Effector memory CD4-positive, alpha-beta T cell (primary cell): Measurements from ENCODE around the gene HOXD10.

Source experiments
- DNase-seq, 3 donors: peaks; one replicate each; pipeline ENCODE4 v3.0.0-alpha.2; 2020
- H3K27ac ChIP-seq: 2 replicates; pipeline ENCODE4 v1.7.0; 2013; ENCODE audit warnings: mild to moderate bottlenecking, low read length, moderate library complexity; ENCODE audit not compliant: insufficient read depth, poor library complexity, severe bottlenecking
- H3K27me3 ChIP-seq: replicated peaks from 2 replicates; pipeline ENCODE4 v1.7.0; 2013; ENCODE audit warnings: mild to moderate bottlenecking, low read length; ENCODE audit not compliant: insufficient read depth, control insufficient read depth, poor library complexity, severe bottlenecking
- H3K36me3 ChIP-seq: 2 replicates; pipeline ENCODE4 v1.7.0; 2013; ENCODE audit warnings: mild to moderate bottlenecking, low read length, moderate library complexity; ENCODE audit not compliant: control insufficient read depth, insufficient read depth
- H3K4me1 ChIP-seq: 2 replicates; pipeline ENCODE4 v1.7.0; 2013; ENCODE audit warnings: low read length, mild to moderate bottlenecking; ENCODE audit not compliant: control insufficient read depth, insufficient read depth, poor library complexity, severe bottlenecking
- H3K4me3 ChIP-seq: 2 replicates; pipeline ENCODE4 v1.7.0; 2013; ENCODE audit warnings: low read length, low read depth, mild to moderate bottlenecking; ENCODE audit not compliant: insufficient read depth, poor library complexity, severe bottlenecking
- H3K9me3 ChIP-seq: 2 replicates; pipeline ENCODE4 v1.7.0; 2013; ENCODE audit warnings: mild to moderate bottlenecking, low read length, moderate library complexity; ENCODE audit not compliant: control insufficient read depth

The HOXD10 gene

GRCh38 chr2:176166272-176166671 lies 49.7 kb downstream of the HOXD10 start:
- Histone ChIP-seq H3K27me3 (peaks cover 52% of the 10 kb centered on the region), H3K4me3 (no peak overlapping the region), H3K27ac (no peak overlapping the region), H3K9me3 (no peaks in the 10 kb centered on the region), H3K36me3 (no peaks in the 10 kb centered on the region), H3K4me1 (no peaks in the 10 kb centered on the region)
- DNase-seq = no peak

- peaks cover 44% of the 10 kb centered on the region for H3K27me3 ChIP-seq
- H3K27ac ChIP-seq = no peak overlapping the region
- H3K4me3 ChIP-seq = no peak overlapping the region
- H3K4me1 ChIP-seq = no peaks in the 10 kb centered on the region
- no peaks in the 10 kb centered on the region for H3K36me3 ChIP-seq
- no peaks in the 10 kb centered on the region for H3K9me3 ChIP-seq
- DNase-seq = no peak
These were observed 50.8 kb downstream of the HOXD10 start for GRCh38 chr2:176167398-176167797.

GRCh38 chr2:176169181-176169580 lies 52.6 kb downstream of the HOXD10 start:
- H3K4me3 ChIP-seq = no peak overlapping the region
- H3K36me3 ChIP-seq = no peaks in the 10 kb centered on the region
- DNase-seq = no peak
- H3K9me3 ChIP-seq = no peaks in the 10 kb centered on the region
- H3K27ac ChIP-seq = no peak overlapping the region
- peaks cover 39% of the 10 kb centered on the region for H3K27me3 ChIP-seq
- no peaks in the 10 kb centered on the region for H3K4me1 ChIP-seq
